ENCODE data around the gene PHLDB2. TPM values are rescaled to one million over a fixed set of nuclear protein-coding genes. Genes with fewer than 3 reads are reported as not detected.

Gene PHLDB2
- total and polyA plus RNA-seq, 3 donors from 2014 or later: 11.7 to 16.5 (median 12.3) TPM

GRCh38 chr3:111954228-111954990 lies 95.3 kb downstream of the PHLDB2 start:
- DNase-seq: no peak
- Histone ChIP-seq H3K36me3 (ENCODE audit: low read depth, missing control alignments) (no peaks in the 10 kb centered on the region), H3K9me3 (no peaks in the 10 kb centered on the region), H3K4me3 (no peak overlapping the region), H3K4me1 (no peaks in the 10 kb centered on the region), H3K27ac (no peak overlapping the region), H3K27me3 (no peaks in the 10 kb centered on the region)
- 70% methylated on average over 6 of the region's 6 CpGs for WGBS, 2 donors
- intact Hi-C loops (cut with DNase I; ENCODE audit: low total_unique reads): no loop called here
- TF ChIP-seq CTCF (IDR thresholded peaks at IDR 0.05) (no peak), POLR2A (IDR thresholded peaks at IDR 0.05) (no peak)

- 100% methylated on average over 1 of the region's 1 CpG for WGBS, 2 donors
- Histone ChIP-seq H3K4me3 (no peak overlapping the region), H3K4me1 (no peaks in the 10 kb centered on the region), H3K36me3 (ENCODE audit: low read depth, missing control alignments) (no peaks in the 10 kb centered on the region), H3K27me3 (no peaks in the 10 kb centered on the region), H3K9me3 (no peaks in the 10 kb centered on the region), H3K27ac (no peak overlapping the region)
- no peak for DNase-seq
- intact Hi-C loops (cut with DNase I; ENCODE audit: low total_unique reads): no loop called here
- TF ChIP-seq CTCF (IDR thresholded peaks at IDR 0.05) (no peak), POLR2A (IDR thresholded peaks at IDR 0.05) (no peak)
Measured at GRCh38 chr3:111955876-111956275, 96.8 kb downstream of the PHLDB2 start.

GRCh38 chr3:111956449-111956848 lies 97.4 kb downstream of the PHLDB2 start:
- no peak overlapping the region for H3K4me3 ChIP-seq
- 86 to 95% methylated on average over 3 of the region's 3 CpGs for WGBS, 2 donors
- TF ChIP-seq POLR2A (IDR thresholded peaks at IDR 0.05): no peak
- TF ChIP-seq CTCF (IDR thresholded peaks at IDR 0.05): no peak
- intact Hi-C loops (cut with DNase I; ENCODE audit: low total_unique reads): no loop called here
- no peaks in the 10 kb centered on the region for H3K4me1 ChIP-seq
- H3K27me3 ChIP-seq: no peaks in the 10 kb centered on the region
- H3K9me3 ChIP-seq: no peaks in the 10 kb centered on the region
- DNase-seq: no peak
- H3K36me3 ChIP-seq (ENCODE audit: low read depth, missing control alignments): no peaks in the 10 kb centered on the region
- no peak overlapping the region for H3K27ac ChIP-seq

GRCh38 chr3:111956995-111957734 lies 98.1 kb downstream of the PHLDB2 start:
- Histone ChIP-seq H3K36me3 (ENCODE audit: low read depth, missing control alignments) (no peaks in the 10 kb centered on the region), H3K4me3 (no peak overlapping the region), H3K9me3 (no peaks in the 10 kb centered on the region), H3K27me3 (no peaks in the 10 kb centered on the region), H3K27ac (no peak overlapping the region), H3K4me1 (no peaks in the 10 kb centered on the region)
- intact Hi-C loops (cut with DNase I; ENCODE audit: low total_unique reads): no loop called here
- 55 to 71% methylated on average over 4 of the region's 4 CpGs for WGBS, 2 donors
- DNase-seq: no peak
- no peak for TF ChIP-seq CTCF (IDR thresholded peaks at IDR 0.05)
- TF ChIP-seq POLR2A (IDR thresholded peaks at IDR 0.05): no peak
